GM18868 (cell line): ENCODE measurements around the gene ONECUT1.

ENCODE experiments used
- ATAC-seq: cut with Tn5 transposase; IDR thresholded peaks from one replicate; pipeline ENCODE4 v1.9.1; 2021; ENCODE audit warnings: mild to moderate bottlenecking, moderate library complexity; ENCODE audit not compliant: unreplicated experiment

ONECUT1 gene

GRCh38 chr15:52783929-52784798 is 6.0 kb downstream of the ONECUT1 start:
- no peak for ATAC-seq

- ATAC-seq, result no peak
Measured at GRCh38 chr15:52783191-52783829, 6.8 kb downstream of the ONECUT1 start.

- no peak for ATAC-seq
Measured at GRCh38 chr15:52782514-52782913, 7.6 kb downstream of the ONECUT1 start.

GRCh38 chr15:52780172-52780980 is 9.8 kb downstream of the ONECUT1 start:
- ATAC-seq, result peak; percentile 75

GRCh38 chr15:52778457-52778856 is 11.7 kb downstream of the ONECUT1 start:
- no peak for ATAC-seq

GRCh38 chr15:52772766-52773165 is 17.4 kb downstream of the ONECUT1 start:
- ATAC-seq, result no peak

- ATAC-seq, result no peak
Measured at GRCh38 chr15:52765785-52766184, 24.4 kb downstream of the ONECUT1 start.

- no peak for ATAC-seq
Measured at GRCh38 chr15:52764731-52765130, 25.4 kb downstream of the ONECUT1 start.

- ATAC-seq, result no peak
Measured at GRCh38 chr15:52762621-52763020, 27.5 kb downstream of the ONECUT1 start.

- peak; percentile 75 for ATAC-seq
Measured at GRCh38 chr15:52760562-52760961, 29.6 kb downstream of the ONECUT1 start.

- ATAC-seq, result no peak
Measured at GRCh38 chr15:52759969-52760368, 30.2 kb downstream of the ONECUT1 start.

- ATAC-seq, result no peak
Measured at GRCh38 chr15:52757496-52757895, 32.6 kb downstream of the ONECUT1 start.

- ATAC-seq, result no peak
Measured at GRCh38 chr15:52751522-52751921, 38.6 kb downstream of the ONECUT1 start.

GRCh38 chr15:52749258-52749657 is 40.9 kb downstream of the ONECUT1 start:
- ATAC-seq, result no peak

GRCh38 chr15:52746162-52746757 is 43.9 kb downstream of the ONECUT1 start:
- no peak for ATAC-seq

GRCh38 chr15:52745326-52746161 is 44.6 kb downstream of the ONECUT1 start:
- ATAC-seq, result no peak

GRCh38 chr15:52738311-52738710 is 51.8 kb downstream of the ONECUT1 start:
- ATAC-seq, result no peak

GRCh38 chr15:52737720-52738119 is 52.4 kb downstream of the ONECUT1 start:
- ATAC-seq, result no peak

- peak; percentile 87 for ATAC-seq
Measured at GRCh38 chr15:52735231-52736089, 54.7 kb downstream of the ONECUT1 start.
